ENCODE data around the gene C3orf22.

Gene C3orf22

GRCh38 chr3:126512026-126512425 lies 46.7 kb downstream of the C3orf22 start:
- DNase-seq, result no peak

- no peak for DNase-seq
These were observed 47.4 kb downstream of the C3orf22 start for GRCh38 chr3:126511291-126511690.

DNA sequence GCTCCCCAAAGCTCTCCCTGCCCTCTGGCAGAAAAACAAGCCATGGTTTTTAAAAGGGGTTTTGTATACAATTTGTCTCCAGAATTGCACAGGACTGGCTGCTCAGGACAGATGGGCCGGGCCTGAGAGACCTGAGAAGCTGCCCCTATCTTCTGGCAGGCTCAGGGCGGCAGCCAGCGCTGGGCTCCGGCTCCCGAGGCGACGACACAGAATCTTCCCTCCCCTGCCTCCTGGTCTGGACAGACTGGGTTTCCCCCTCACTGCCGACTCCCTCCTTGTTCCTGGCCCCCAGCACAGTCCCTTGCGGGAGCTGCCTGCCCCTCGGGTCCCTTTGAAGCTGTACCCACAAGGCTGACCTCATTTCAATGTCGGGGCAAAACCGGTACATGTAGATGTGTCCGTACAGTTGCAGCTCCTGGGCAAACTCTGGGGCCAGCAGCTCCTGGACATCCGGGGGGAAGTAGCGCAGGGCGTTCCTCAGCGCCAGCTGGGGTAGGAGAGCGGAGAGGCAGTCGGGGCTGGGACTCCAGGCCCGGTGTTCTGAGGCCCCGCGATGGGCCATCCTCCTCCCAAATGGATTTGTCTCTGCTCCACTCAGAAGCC lies 48.3 kb downstream of the C3orf22 start:
- no peak for DNase-seq

- DNase-seq, result no peak
These were observed 49.0 kb downstream of the C3orf22 start for GRCh38 chr3:126509597-126510307.

DNA sequence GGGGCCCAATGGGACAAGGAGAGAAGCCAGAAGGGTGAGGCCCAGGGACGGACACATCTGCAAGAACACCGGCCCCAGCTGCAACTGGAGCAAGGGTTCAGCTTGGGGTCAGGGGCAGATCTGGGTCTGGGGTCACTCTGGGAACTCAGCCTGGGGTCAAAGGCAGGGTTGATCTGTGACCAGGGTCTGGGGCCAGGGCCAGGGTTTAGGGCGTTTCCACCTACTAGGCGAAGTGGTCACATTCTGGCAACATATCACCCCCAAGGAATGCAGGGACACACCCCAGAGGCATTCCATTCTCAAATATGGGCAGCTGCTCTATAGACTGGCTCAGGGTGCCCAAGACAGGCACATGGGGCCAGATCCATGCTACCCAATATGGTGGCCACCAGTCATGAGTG lies 50.2 kb downstream of the C3orf22 start:
- DNase-seq, result no peak

DNA sequence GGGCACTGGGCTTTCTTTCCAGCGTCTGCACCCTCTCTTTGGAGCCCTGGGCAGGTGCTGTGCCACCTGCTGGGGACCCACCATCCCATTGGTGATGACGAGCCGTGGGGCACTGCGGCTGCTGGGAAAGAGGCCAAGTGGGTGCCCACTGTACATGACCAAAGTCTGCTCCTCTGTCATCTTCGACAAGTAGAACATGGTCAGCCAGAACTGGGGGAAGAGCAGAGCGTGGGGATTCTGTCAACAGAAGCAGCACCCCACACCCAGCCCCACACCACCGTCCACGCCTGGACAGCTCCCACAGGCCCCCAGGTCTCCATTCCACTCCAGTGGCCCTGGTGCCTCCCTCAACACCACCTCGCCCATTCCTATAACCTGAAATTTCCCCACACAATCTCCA lies 50.8 kb downstream of the C3orf22 start:
- no peak for DNase-seq

DNA sequence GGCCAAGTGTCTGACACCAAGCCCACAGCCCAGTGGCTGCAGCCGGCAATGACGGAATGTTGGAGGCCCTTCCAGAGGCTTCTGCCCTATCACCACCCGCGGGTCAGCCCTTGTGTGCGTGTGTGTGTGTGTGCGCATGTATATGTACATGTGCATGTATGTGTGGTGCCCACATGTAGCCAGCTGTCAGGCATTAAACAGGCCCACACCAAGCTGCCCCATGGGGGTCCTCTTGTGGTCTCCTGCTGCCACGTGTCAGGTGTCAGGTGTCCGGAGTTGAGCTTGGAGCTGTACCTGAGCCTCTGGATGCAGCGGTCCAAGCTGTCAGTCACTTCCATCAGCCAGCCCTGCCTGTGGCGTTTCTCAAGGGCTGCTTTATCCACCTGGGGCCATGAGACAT lies 55.0 kb downstream of the C3orf22 start:
- DNase-seq, result no peak

- DNase-seq, result no peak
These were observed 56.1 kb downstream of the C3orf22 start for GRCh38 chr3:126502656-126503055.

DNA sequence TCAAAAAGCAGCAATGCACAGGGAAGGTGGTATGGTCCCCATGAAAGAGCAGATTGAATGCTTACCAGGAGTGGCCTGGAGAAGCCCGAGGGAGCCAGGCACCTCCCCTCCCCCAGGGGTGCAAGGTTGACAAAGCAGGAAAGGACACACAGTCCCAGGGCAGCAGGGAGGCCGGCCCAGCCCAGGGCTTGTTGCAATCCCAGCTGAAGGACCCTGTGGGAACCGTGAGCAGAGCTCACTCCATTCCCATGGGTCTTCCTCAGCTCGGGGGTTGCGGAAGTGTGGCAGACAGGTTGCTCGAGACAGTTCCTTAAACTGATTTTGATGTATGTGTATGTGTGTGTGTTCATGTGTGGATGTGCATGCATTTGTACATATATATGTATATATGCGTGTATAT lies 57.0 kb downstream of the C3orf22 start:
- no peak for DNase-seq

- no peak for DNase-seq
These were observed 57.7 kb downstream of the C3orf22 start for GRCh38 chr3:126501054-126501453.

DNA sequence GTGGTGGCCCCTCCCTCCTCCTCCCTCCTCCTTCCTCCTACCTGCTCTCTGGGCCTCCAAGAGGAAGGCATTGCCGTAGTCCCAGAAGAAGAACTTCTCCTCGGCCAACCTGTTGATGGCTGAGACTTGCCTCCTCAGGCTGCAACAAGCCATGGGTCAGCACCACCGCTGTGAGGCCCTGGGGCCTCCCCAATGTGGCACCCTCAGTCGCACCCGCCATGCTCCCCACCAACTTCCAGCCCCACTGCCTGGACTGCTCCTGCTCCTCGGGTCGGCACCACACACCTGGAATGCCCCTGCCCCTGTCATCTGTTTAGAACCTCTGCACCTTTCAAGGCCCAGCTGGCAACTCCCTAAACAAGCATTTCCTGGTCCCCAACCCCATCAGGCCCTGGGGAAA lies 58.7 kb downstream of the C3orf22 start:
- no peak for DNase-seq
